NCI-H748 (cell line): ENCODE results near the gene KRTAP5-9.
"Not testable (repeated sequence)": the region's sequence is repeated elsewhere in the genome, so short reads cannot be mapped to it uniquely, and the experiment has no call there.

Source experiments
- DNase-seq: peaks from one replicate; lab custom pipeline; 2025; ENCODE audit not compliant: unreplicated experiment; lab: John Stamatoyannopoulos, UW

Gene KRTAP5-9

DNA sequence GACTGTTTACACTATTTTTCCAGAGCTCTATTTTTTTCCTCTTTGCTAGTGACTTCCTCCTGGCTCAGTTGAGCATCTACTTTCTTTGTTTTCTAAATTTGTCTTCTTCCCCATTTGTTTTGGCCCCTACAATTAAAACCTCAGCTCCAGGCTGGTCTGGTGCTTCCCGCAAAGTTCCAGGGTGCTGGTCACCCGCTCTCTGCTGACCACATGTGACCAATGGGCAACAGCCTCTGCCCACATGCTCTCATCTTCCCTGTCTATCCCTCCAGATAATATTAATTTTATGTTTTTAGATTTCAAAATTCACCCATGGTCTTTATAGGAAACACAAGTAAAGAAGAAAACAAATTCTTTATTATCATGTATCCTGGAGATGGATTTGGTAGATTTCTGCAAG is 34.7 kb downstream of the KRTAP5-9 start:
- DNase-seq: not testable (repeated sequence)

DNA sequence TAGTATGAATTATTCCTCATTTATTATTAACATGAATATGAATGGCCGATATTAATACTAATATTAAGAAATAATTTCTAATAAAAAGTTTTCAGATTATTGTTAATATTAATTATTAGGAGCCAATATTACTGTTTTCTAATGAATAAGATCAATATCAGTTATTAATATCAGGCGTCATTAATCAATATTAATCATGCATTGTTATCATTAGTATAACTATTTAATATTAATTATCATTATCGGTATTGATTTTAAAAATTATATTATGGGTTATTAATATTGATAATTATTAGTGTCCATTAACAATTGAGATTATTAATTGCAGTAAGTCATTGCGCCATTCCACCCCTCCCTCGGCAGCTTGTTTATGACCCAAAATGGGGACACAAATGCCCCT is 37.5 kb downstream of the KRTAP5-9 start:
- not testable (repeated sequence) for DNase-seq

DNA sequence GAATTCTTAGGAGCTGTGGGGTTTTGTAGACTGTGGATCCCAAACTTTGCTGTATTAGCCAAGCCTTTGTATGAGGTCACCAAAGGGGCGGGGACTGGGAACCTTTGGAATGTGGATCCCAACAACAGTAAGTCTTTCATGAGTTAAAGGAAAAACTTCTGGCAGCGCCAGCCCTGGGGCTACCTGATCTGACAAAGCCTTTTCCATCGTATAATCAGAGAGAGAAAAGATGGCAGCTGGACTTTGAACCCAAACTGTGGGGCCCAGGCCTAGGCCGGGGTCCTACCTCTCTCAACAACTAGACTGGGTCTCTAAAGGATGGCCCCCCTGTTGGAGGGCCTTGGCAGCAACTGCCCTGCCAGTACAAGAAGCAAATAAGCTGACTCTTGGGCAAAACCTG is 40.1 kb downstream of the KRTAP5-9 start:
- not testable (repeated sequence) for DNase-seq

DNA sequence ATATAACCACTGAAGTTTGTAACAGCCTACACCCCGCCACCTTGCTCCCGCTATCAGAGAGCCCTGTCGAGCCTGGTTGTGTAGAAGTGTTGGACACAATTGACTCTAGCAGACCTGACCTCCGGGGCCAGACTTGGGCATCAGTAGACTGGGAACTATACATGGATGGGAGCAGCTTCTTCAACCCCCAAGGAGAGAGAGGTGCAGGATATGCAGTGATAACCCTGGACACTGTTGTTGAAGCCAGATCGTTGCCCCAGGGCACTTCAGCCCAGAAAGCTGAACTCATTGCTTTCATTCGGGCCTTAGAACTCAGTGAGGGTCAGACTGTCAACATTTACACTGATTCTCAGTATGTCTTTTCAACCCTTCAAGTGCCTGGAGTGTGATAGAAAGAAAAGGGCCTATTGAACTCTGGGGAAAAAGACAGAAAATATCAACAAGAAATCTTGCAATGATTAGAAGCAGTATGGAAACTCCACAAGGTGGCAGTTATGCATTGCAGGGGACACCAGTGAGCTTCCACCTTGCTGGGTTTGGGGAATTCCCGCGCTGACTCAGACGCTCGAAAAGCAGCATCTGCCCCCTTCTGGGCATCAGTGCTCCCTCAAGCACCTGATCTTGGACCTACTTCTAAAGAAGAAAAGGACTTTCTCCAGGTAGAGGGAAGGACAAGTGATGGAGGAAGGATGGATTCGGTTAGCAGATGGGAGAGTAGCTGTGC is 40.8 kb downstream of the KRTAP5-9 start:
- DNase-seq: not testable (repeated sequence)

DNA sequence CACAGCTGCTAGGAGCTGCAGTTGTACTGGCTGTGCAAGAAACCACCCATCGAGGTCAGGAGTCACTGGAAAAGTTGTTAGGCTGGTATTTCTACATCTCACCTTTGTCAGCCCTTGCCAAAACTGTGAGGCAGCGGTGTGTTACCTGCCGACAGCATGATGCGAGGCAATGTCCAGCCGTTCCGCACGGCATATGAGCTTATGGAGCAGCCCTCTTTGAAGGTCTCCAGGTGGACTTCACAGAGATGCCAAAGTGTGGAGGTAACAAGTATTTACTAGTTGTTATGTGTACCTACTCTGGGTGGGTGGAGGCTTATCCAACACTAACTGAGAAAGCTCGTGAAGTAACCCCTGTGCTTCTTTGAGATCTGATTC is 41.3 kb downstream of the KRTAP5-9 start:
- DNase-seq: not testable (repeated sequence)
